SK-N-DZ (cell line): ENCODE results near the gene ZNF488.

Source experiments
- DNase-seq: peaks from one replicate; pipeline ENCODE4 v3.0.0-alpha.2; 2015; ENCODE audit warnings: low spot score

Gene ZNF488

GRCh38 chr10:47332371-47332770 lies 51.7 kb downstream of the ZNF488 start:
- no peak for DNase-seq

- no peak for DNase-seq
Measured at GRCh38 chr10:47331954-47332353, 52.1 kb downstream of the ZNF488 start.

- DNase-seq, result no peak
Measured at GRCh38 chr10:47331491-47331890, 52.6 kb downstream of the ZNF488 start.

- no peak for DNase-seq
Measured at GRCh38 chr10:47330804-47331203, 53.3 kb downstream of the ZNF488 start.

GRCh38 chr10:47330366-47330765 lies 53.7 kb downstream of the ZNF488 start:
- no peak for DNase-seq

- no peak for DNase-seq
Measured at GRCh38 chr10:47329855-47330254, 54.2 kb downstream of the ZNF488 start.

- DNase-seq, result no peak
Measured at GRCh38 chr10:47326927-47327330, 57.2 kb downstream of the ZNF488 start.

GRCh38 chr10:47326306-47326926 lies 57.7 kb downstream of the ZNF488 start:
- no peak for DNase-seq

- DNase-seq, result no peak
Measured at GRCh38 chr10:47325303-47326291, 58.5 kb downstream of the ZNF488 start.

GRCh38 chr10:47323636-47324296 lies 60.3 kb downstream of the ZNF488 start:
- DNase-seq, result no peak

GRCh38 chr10:47323087-47323486 lies 61.0 kb downstream of the ZNF488 start:
- DNase-seq, result no peak

GRCh38 chr10:47322300-47323061 lies 61.6 kb downstream of the ZNF488 start, which contains the start of gene GDF2:
Gene GDF2, plus strand, starts transcription at chr10:47322454. Its CDS starts 215 bp downstream, at chr10:47322669.
- DNase-seq, result no peak

GRCh38 chr10:47321521-47322195 lies 62.4 kb downstream of the ZNF488 start:
- no peak for DNase-seq

GRCh38 chr10:47320812-47321211 lies 63.3 kb downstream of the ZNF488 start:
- DNase-seq, result no peak

- no peak for DNase-seq
Measured at GRCh38 chr10:47319784-47320183, 64.3 kb downstream of the ZNF488 start.

- DNase-seq, result no peak
Measured at GRCh38 chr10:47318706-47319105, 65.4 kb downstream of the ZNF488 start.

GRCh38 chr10:47317251-47317650 lies 66.8 kb downstream of the ZNF488 start:
- DNase-seq, result no peak

GRCh38 chr10:47316131-47316530 lies 68.0 kb downstream of the ZNF488 start:
- DNase-seq, result no peak
